ENCODE results near the gene AUTS2.

DNA sequence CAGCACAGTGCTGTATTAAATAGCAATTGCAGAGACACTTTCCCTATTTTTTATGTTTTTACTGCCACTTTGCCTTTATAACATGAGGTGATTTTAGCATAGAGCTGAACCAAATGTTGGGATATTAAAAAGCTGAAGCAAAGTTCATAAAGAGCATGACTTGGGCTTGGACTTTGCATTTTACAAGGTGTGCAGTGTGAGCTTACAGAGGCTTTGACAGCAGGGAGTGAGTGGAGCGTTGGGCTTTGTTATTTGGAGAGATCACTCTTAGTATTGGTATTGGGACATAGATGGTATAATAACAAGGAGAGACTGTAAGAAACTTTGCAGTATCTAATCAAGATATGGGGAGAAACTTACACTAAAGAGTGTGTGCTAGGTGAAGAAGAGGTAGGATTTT is 449.1 kb downstream of the AUTS2 start:
- TF ChIP-seq, protein P1, sequence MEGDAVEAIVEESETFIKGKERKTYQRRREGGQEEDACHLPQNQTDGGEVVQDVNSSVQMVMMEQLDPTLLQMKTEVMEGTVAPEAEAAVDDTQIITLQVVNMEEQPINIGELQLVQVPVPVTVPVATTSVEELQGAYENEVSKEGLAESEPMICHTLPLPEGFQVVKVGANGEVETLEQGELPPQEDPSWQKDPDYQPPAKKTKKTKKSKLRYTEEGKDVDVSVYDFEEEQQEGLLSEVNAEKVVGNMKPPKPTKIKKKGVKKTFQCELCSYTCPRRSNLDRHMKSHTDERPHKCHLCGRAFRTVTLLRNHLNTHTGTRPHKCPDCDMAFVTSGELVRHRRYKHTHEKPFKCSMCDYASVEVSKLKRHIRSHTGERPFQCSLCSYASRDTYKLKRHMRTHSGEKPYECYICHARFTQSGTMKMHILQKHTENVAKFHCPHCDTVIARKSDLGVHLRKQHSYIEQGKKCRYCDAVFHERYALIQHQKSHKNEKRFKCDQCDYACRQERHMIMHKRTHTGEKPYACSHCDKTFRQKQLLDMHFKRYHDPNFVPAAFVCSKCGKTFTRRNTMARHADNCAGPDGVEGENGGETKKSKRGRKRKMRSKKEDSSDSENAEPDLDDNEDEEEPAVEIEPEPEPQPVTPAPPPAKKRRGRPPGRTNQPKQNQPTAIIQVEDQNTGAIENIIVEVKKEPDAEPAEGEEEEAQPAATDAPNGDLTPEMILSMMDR (IDR thresholded peaks at IDR 0.05; ENCODE audit: low read depth, low read length, missing input control), result no peak
- TF ChIP-seq, protein P2, sequence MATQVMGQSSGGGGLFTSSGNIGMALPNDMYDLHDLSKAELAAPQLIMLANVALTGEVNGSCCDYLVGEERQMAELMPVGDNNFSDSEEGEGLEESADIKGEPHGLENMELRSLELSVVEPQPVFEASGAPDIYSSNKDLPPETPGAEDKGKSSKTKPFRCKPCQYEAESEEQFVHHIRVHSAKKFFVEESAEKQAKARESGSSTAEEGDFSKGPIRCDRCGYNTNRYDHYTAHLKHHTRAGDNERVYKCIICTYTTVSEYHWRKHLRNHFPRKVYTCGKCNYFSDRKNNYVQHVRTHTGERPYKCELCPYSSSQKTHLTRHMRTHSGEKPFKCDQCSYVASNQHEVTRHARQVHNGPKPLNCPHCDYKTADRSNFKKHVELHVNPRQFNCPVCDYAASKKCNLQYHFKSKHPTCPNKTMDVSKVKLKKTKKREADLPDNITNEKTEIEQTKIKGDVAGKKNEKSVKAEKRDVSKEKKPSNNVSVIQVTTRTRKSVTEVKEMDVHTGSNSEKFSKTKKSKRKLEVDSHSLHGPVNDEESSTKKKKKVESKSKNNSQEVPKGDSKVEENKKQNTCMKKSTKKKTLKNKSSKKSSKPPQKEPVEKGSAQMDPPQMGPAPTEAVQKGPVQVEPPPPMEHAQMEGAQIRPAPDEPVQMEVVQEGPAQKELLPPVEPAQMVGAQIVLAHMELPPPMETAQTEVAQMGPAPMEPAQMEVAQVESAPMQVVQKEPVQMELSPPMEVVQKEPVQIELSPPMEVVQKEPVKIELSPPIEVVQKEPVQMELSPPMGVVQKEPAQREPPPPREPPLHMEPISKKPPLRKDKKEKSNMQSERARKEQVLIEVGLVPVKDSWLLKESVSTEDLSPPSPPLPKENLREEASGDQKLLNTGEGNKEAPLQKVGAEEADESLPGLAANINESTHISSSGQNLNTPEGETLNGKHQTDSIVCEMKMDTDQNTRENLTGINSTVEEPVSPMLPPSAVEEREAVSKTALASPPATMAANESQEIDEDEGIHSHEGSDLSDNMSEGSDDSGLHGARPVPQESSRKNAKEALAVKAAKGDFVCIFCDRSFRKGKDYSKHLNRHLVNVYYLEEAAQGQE (IDR thresholded peaks at IDR 0.05), result no peak
- no peak for TF ChIP-seq TAF1 (conservative IDR thresholded peaks at IDR 0.05)
- TF ChIP-seq, protein P3, sequence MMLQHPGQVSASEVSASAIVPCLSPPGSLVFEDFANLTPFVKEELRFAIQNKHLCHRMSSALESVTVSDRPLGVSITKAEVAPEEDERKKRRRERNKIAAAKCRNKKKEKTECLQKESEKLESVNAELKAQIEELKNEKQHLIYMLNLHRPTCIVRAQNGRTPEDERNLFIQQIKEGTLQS (IDR thresholded peaks at IDR 0.05), result no peak
- TF ChIP-seq GABPA (IDR thresholded peaks at IDR 0.05 in 1 of 2, conservative IDR thresholded peaks at IDR 0.05 in 1 of 2), result no peak
- no peak for TF ChIP-seq HNF4G (IDR thresholded peaks at IDR 0.05)
- TF ChIP-seq, protein P4, sequence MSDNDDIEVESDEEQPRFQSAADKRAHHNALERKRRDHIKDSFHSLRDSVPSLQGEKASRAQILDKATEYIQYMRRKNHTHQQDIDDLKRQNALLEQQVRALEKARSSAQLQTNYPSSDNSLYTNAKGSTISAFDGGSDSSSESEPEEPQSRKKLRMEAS (IDR thresholded peaks at IDR 0.05), result no peak
- TF ChIP-seq FOXA1 (IDR thresholded peaks at IDR 0.05), result no peak
- TF ChIP-seq EGR1 (IDR thresholded peaks at IDR 0.05; ENCODE audit: low read depth in 2 of 2), result no peak
- TF ChIP-seq, protein P5, sequence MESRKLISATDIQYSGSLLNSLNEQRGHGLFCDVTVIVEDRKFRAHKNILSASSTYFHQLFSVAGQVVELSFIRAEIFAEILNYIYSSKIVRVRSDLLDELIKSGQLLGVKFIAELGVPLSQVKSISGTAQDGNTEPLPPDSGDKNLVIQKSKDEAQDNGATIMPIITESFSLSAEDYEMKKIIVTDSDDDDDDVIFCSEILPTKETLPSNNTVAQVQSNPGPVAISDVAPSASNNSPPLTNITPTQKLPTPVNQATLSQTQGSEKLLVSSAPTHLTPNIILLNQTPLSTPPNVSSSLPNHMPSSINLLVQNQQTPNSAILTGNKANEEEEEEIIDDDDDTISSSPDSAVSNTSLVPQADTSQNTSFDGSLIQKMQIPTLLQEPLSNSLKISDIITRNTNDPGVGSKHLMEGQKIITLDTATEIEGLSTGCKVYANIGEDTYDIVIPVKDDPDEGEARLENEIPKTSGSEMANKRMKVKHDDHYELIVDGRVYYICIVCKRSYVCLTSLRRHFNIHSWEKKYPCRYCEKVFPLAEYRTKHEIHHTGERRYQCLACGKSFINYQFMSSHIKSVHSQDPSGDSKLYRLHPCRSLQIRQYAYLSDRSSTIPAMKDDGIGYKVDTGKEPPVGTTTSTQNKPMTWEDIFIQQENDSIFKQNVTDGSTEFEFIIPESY (IDR thresholded peaks at IDR 0.05), result no peak
- TF ChIP-seq JUND (IDR thresholded peaks at IDR 0.05), result no peak
- TF ChIP-seq RAD21 (IDR thresholded peaks at IDR 0.05), result no peak
